ENCODE results near the gene OSM.

The OSM gene

GRCh38 chr22:30297991-30298701 lies 31.5 kb upstream of the OSM start:
- DNase-seq (ENCODE audit: low read depth, low spot score), result no peak

DNA sequence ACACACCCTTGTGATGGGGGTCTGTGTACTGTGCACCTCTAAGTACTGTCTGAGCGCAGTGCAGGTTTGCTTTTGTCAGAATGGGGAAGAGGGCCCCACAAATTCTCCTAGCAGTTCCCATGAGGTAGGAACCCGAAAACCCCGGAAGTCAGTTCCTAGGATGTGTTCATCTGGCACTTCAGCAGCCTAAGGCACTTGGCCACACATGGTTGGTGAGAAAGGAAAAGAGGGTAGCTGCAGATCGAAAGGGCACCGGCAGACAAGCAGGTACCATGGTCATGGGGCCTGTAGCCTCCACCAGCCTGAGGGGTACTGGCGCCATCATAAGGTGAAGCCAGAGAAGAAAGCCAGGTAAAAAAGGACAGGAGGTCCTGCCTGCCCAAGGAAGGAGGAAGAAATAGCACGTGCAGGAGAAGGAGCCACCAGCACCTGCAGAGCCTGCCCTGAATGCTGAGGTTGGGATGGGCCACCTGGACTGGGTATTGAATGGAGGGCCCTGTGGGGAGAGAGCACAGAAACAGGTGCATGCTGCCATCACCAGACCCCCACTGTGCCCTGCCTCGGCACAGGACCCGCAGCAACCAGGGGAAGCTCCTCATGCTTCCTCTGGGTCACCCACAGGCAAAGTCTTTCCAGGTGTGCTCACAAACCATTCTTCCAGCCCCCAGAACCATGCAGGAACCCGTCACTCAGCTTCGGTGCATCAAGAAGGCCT lies 30.8 kb upstream of the OSM start:
- DNase-seq (ENCODE audit: low read depth, low spot score), result no peak

GRCh38 chr22:30296833-30297232 lies 30.2 kb upstream of the OSM start:
- no peak for DNase-seq (ENCODE audit: low read depth, low spot score)

DNA sequence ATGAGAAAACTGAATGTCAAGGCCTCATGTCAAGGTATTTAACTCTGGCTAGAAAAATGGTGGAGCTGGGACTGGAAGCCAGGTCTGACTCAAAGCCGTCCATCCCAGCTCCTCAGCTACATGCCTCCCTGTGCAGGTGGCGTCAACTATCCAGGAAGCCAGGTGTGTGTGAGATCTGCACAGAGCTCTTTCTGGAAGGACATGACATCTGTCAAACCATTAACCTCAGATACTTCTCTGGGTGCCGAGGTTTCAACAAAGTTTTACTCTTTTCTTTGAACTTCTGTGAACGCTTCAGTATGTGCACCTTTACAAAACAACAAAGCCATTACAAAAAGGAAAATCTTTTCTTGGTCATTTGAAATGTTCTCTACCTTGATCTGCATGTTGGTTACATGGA lies 29.7 kb upstream of the OSM start:
- no peak for DNase-seq (ENCODE audit: low read depth, low spot score)

DNA sequence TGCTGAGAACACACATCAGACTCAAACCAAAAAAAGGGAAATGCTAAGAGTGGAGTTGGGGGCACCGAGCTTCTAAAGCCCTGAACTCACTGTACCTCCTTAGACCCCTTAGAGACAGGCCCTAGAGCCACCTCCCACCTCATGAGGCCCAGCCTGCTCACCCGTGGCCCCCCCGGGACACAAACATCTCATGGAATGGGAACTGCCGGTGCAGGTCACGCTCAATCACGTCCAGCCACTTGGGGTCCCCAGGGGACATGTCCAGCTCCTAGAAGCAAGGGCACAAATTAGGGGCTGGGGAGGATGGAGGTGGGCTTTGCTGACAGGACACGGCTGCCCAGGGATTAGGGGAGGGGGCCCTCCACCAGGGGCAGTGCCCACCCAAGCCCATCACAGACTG lies 28.9 kb upstream of the OSM start:
- no peak for DNase-seq (ENCODE audit: low read depth, low spot score)

- no peak for DNase-seq (ENCODE audit: low read depth, low spot score)
These were observed 28.2 kb upstream of the OSM start for GRCh38 chr22:30294830-30295229.

DNA sequence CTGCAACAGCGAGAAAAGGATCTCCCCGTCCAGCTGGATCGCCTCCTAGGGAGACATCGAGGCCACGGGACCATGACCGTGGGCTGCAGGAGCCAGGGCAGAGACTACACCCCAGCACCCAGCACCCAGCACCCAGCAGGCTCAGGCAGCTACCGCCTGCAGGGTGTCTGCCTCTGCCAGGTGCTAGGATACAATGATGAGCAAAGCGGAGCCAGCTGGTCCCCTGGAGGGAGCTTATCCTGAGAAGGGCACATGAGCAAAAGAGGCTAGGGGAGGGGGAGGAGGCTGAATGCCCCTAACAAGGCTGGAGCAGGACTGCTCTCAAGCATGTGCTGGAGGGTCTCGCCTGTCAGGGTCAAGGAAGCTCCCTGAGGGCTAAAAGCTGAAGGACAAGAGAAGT lies 27.4 kb upstream of the OSM start:
- no peak for DNase-seq (ENCODE audit: low read depth, low spot score)

GRCh38 chr22:30293026-30293425 lies 26.4 kb upstream of the OSM start:
- DNase-seq (ENCODE audit: low read depth, low spot score), result no peak

DNA sequence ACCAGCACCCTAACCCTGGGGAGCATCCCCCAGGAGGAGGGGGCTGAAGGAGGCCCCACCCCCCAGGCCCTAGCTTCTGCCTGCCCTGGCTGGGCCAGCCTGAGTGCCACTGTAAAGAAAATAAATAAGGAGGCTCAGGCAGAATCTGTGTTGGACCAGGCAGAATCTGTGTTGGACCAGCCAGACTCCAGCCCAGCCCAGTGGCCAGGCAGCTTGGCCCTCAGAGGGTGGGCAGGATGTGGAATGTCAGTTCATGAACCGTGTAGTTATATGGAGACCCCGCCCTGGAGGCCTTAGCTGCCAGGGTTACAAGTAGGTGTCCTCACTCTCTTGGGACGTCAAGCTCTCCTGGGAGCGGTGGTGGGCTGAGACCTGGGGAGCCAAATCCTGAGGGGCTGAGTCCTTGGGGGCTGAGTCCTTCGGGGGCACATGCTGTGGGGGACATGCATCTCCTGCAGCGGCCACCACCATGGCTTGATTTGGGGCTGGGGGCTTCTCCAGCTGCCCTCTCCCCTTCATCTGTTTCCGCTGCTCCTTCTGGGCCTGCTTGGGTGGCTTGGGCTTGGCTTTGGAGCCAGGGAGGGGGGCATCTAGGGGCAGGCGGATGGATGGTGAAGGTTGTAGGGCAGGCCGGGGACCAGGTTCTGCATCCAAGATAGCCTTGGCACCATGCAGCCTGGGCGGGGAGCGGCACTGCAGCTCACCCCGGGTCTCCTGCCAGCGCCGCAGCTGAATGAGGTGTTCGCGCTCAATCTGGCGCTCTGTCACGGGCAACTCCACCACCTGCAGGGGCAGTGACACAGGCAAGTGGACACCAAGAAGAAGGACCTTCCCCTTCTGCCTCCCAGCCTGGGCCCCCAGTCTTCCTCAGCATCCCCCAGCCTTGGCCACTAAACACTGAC lies 25.7 kb upstream of the OSM start:
- DNase-seq (ENCODE audit: low read depth, low spot score), result no peak

DNA sequence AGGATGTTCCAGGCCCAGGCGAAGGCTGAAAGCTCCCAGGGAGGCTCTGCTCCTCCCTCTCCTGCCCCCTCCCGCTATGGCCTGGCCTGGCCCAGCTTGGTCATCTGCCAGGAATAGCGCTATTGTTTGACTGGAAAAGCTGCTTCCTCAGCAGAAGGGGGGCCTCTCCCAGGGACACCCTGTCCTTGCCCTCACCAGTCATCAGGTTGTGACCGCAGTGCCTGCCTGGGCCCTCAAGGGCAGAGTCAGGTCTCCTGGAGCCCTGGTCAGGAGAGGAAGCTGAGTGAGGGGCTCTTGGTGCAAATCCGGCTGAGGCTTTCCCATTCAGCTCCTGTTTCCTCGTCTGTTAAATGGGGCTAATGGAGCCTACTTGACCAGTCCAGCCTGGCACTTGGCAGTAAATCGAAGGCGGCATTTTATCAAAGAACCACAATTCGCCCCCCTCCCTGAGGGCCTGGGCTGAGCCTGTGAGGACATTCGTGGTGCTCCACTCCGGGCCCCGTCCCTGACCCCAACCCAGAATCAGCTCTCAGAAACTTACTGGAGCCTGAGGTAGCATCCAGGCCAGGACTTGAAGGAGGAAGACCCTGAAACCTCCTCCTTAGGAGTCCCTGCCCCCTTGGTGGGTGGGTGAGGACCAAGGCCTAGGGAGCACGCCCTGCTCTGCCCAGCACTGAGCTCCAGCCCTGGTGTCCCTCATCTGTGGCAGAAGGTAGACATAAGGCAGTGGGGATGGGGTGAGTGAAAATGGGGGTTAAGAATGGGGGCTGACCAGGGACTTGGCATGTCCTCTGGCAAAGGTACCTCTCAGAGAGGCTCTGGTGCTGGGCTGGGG lies 24.6 kb upstream of the OSM start:
- peak; percentile 61 for DNase-seq (ENCODE audit: low read depth, low spot score)

- DNase-seq (ENCODE audit: low read depth, low spot score), result no peak
These were observed 23.8 kb upstream of the OSM start for GRCh38 chr22:30290342-30291057.

GRCh38 chr22:30289980-30290313 lies 23.3 kb upstream of the OSM start:
- no peak for DNase-seq (ENCODE audit: low read depth, low spot score)

GRCh38 chr22:30289141-30289979 lies 22.7 kb upstream of the OSM start, which contains the start of gene CASTOR1:
TSS of gene CASTOR1 (minus strand) at chr22:30289505. CDS start at chr22:30289497, 8 bp downstream.
- DNase-seq (ENCODE audit: low read depth, low spot score), result peak; percentile 98

- no peak for DNase-seq (ENCODE audit: low read depth, low spot score)
These were observed 21.9 kb upstream of the OSM start for GRCh38 chr22:30288419-30289140.

DNA sequence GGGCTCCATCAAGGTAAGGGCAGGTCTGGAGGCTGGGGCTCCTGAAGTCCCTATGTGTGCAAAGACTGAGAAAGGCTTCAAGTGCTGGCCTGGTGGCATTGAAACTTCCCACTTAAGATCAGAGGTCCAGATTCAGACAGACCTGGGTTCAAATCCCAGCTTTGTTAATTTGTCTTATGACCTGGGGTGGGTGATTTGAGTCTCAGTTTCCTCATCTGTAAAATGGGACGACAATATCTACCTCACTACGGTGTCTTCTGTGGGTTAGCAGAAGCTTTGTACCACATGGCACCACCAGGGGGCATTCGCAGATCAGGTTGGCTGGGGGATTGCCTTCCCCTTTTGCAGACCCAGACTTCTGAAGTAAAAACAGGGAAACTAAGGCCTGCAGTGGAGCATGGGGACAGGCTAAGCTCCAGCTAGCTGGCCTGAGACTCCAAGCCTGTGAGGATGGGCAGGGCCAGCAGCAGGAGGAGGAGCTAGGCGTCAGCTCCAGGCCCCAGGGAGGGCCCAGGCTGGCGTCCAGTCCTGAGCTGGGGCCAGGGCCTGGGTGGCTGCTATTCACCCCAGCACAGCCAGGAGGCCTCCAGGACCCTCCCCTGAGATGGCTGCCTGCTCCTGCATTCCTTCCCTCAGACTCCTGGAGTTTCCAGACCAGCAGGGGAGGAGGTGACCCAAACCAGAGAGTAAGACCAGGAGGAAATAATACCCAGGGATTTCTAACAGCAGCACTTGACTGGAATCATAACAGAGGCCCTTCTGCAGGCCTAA lies 21.2 kb upstream of the OSM start:
- DNase-seq (ENCODE audit: low read depth, low spot score), result peak; percentile 78

- DNase-seq (ENCODE audit: low read depth, low spot score), result no peak
These were observed 20.4 kb upstream of the OSM start for GRCh38 chr22:30286813-30287647.

GRCh38 chr22:30286331-30286730 lies 19.7 kb upstream of the OSM start:
- no peak for DNase-seq (ENCODE audit: low read depth, low spot score)

DNA sequence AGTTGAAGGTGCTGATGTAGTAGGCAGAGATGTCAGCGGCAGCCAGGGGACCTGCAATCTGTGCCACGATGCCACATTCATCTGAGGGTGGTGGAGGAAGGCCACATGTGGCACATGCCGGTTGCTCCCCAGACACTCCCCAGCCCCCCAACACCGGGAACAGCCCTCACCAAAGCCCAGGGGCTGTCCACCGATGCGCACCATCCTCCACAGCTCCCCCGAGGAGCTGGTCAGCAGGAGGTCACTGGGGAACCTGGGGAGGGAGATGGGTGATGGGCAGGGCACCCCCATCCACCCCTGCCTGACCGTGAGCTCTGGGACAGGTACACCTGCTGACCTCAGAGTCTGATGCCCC lies 19.2 kb upstream of the OSM start:
- no peak for DNase-seq (ENCODE audit: low read depth, low spot score)
